Stimulated activated CD4-positive, alpha-beta T cell treated with anti-CD3 and anti-CD28 coated beads, Interleukin-12 subunit alpha, Interleukin-12 subunit beta, amount 100 ng/mL, for 24 hours (primary cell): ENCODE data around the gene PDE4B.
"Not testable (repeated sequence)": the region's sequence is repeated elsewhere in the genome, so short reads cannot be mapped to it uniquely, and the experiment has no call there.

Experiments
- DNase-seq, 2 experiments: peaks; one replicate each; pipeline ENCODE4 v3.0.0-alpha.2; 2020; ENCODE audit warnings: low read depth in 2 of 2

Gene PDE4B

DNA sequence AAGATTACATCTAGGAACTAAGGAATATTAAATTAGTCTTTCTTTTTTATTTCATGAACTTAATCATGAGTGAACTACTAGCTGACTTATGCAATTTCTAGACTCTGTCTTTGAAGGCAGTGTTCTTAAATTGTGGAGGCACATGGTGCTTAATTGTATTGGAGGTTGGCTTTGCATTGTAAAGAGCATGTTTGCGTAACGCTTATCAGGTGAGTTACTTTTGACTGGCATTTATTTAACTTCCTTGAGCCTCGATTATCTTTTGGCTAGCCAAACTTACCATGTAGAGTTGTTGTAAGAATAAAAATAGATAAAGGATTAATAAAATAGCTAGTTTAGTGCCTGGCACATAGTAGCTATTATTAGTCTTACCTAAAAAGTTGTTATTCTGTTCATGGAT lies 262.4 kb downstream of the PDE4B start:
- no peak for DNase-seq

GRCh38 chr1:66057448-66057847 lies 264.8 kb downstream of the PDE4B start:
- DNase-seq: not testable (repeated sequence)

- no peak for DNase-seq
Observed at GRCh38 chr1:66058558-66058957, 265.9 kb downstream of the PDE4B start.

GRCh38 chr1:66067219-66067618 lies 274.5 kb downstream of the PDE4B start:
- not testable (repeated sequence) for DNase-seq

GRCh38 chr1:66069976-66070876 lies 277.5 kb downstream of the PDE4B start:
- DNase-seq: no peak

- DNase-seq: no peak
Observed at GRCh38 chr1:66073388-66073787, 280.7 kb downstream of the PDE4B start.

DNA sequence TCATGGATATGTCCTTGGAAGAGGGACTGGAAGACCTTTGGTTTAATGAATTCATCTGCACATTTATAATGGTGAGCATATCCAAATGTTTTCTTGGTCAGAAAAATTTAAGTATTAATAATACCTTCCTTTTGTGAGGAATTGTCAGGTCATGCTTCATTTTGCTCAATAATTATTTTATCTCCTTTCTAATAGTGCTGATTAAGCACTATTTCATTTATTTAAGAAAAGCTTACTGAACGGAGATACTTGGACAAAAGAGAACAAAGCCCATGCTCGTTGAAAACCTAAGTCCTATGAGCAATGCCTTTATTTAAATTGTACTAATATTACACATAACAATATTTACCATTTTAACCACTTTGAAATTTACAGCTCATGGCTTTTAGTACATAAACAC lies 281.5 kb downstream of the PDE4B start:
- no peak for DNase-seq

DNA sequence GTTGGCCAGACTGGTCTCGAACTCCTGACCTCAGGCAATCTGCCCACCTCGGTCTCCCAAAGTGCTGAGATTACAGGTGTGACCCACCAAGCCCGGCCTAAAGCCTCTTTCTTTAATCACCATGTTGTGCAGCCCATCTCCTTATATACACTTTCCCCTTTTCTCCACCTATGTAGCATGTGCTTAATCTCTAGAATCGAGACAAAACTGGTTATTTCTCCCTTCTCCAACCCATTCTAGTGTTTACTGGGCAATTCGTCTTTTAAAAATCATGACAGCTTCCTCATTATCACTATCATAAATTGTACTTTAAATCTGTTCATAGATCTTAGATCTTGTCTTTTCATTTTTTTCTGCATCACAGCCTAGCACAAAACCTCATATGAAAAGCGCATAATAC lies 285.7 kb downstream of the PDE4B start:
- DNase-seq: no peak

- DNase-seq: no peak
Observed at GRCh38 chr1:66083003-66083402, 290.3 kb downstream of the PDE4B start.

DNA sequence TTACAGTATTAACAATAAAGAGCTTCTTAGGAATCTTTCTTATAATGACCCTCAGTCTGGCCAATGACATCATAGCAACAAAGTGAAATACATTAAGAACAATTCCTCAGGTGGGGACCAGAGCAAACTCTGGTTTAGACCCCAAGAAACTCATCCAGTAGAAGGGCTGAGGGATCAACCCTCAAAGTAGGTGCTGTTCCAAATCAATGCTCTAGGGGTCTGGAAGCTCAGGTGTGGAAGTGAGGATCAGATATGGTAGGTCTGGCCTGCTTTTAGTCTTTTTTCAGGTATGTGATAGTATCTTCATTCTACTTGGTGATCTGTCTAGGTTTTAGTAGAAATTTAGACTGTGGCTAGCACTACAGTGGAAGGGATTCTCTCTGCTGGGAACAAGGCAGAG lies 291.7 kb downstream of the PDE4B start:
- DNase-seq: no peak

- no peak for DNase-seq
Observed at GRCh38 chr1:66085600-66085999, 292.9 kb downstream of the PDE4B start.

- no peak for DNase-seq
Observed at GRCh38 chr1:66088787-66089186, 296.1 kb downstream of the PDE4B start.

- DNase-seq: no peak
Observed at GRCh38 chr1:66090859-66091457, 298.3 kb downstream of the PDE4B start.

DNA sequence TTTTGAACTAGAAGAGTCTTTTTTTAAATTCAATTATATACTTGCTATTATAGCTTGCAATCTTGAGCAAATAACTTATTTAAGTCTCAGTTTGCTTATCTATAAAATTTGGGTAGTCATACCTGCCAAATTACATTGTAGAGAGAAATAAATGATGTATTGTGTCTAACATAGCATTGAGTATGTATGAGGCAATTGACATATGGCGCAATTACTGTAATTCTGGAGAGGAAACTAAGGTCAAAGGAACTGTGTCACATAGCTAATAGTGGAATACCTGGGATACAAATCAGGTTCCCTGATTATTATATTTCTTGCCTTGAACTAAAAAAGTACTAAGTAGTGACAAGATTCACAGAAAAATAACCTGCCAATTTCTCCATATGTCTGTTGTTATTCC lies 302.5 kb downstream of the PDE4B start:
- no peak for DNase-seq

DNA sequence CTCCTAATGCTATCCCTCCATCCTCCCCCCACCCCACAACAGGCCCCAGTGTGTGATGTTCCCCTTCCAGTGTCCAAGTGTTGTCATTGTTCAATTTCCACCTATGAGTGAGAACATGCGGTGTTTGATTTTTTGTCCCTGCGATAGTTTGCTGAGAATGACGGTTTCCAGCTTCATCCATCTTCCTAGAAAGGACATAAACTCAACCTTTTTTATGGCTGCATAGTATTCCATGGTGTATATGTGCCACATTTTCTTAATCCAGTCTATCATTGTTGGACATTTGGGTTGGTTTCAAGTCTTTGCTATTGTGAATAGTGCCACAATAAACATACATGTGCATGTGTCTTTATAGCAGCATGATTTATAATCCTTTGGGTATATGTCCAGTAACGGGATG lies 308.3 kb downstream of the PDE4B start:
- DNase-seq: not testable (repeated sequence)

DNA sequence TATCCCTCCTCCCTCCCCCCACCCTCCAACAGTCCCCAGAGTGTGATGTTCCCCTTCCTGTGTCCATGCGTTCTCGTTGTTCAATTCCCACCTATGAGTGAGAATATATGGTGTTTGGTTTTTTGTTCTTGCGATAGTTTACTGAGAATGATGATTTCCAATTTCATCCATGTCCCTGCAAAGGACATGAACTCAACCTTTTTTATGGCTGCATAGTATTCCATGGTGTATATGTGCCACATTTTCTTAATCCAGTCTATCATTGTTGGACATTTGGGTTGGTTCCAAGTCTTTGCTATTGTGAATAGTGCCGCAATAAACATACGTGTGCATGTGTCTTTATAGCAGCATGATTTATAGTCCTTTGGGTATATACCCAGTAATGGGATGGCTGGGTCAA lies 311.4 kb downstream of the PDE4B start:
- not testable (repeated sequence) for DNase-seq

GRCh38 chr1:66108624-66109023 lies 315.9 kb downstream of the PDE4B start:
- DNase-seq: no peak

GRCh38 chr1:66112744-66113400 lies 320.2 kb downstream of the PDE4B start:
- no peak for DNase-seq

DNA sequence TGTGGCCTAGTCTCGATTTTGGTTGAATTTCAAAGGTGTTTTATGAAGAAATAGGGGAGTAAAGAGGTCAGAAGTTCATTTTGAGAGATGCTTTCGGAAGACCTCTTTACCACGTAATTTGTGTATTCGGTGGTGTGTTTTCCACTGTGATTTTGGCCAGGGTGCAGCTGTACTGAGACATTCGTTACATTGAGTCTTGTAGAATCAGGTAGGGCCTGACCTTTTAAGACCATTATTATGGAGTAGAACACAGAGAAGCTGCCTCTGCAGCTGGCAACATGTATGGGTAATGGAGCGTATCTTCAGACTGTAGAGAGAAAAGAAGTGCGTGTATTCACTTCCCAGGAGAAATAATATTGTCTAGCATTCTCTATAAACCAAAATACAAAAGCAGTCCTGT lies 326.5 kb downstream of the PDE4B start:
- DNase-seq: no peak

- DNase-seq: no peak
Observed at GRCh38 chr1:66124670-66125069, 332.0 kb downstream of the PDE4B start.

- not testable (repeated sequence) for DNase-seq
Observed at GRCh38 chr1:66128641-66129040, 335.9 kb downstream of the PDE4B start.

GRCh38 chr1:66132324-66132723 lies 339.6 kb downstream of the PDE4B start:
- no peak for DNase-seq

DNA sequence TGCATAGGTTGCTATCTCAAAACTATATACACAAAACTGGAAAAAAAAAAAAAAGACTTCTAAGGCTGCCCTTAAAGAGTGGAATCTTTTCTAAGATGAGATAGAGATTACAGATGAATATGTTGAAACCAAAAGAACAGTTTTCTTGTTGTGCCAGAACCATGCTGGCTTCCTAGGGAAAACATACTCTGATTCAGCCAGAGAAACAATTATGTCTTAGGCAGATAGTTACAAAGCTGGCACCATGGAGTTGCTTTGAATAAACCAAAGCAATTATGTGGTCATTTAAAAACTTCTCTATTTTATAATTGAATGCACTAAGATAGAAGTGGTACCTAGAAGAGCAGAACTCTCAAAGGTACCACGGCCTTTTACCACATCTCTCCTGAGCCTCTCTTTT lies 341.3 kb downstream of the PDE4B start:
- DNase-seq: no peak
